GM23338 (cell line): ENCODE data around the gene LMO1.

Experiments used
- EZH2 ChIP-seq: fragments of 200-600 bp; sonication (generic); IDR thresholded peaks from one replicate; pipeline ENCODE4 v1.8.0; 2017; ENCODE audit warnings: antibody characterized with exemption, mild to moderate bottlenecking, low read depth; ENCODE audit not compliant: unreplicated experiment
- EZH2phosphoT487 ChIP-seq: fragments of 200-600 bp; sonication (generic); IDR thresholded peaks from one replicate; pipeline ENCODE4 v1.8.1; 2018; ENCODE audit warnings: antibody characterized with exemption; ENCODE audit not compliant: unreplicated experiment
- JUNB ChIP-seq: IDR thresholded peaks from one replicate; pipeline ENCODE4 v1.6.1; 2016; ENCODE audit warnings: antibody characterized with exemption; ENCODE audit not compliant: unreplicated experiment
- POLR2AphosphoS5 ChIP-seq: IDR thresholded peaks from 2 replicates; pipeline ENCODE4 v1.6.1; 2016; ENCODE audit warnings: antibody characterized with exemption, low read depth
- TF ChIP-seq, protein P1 (sequence below), 2 experiments: fragments of 200-600 bp in 1 of 2; sonication (generic) in 1 of 2; conservative IDR thresholded peaks; 2 replicates each; pipeline versions ENCODE4 v1.5.1 to v1.6.1; 2016 to 2017; ENCODE audit warnings: antibody characterized with exemption in 2 of 2, low read depth in 2 of 2, mild to moderate bottlenecking in 2 of 2, moderate library complexity in 1 of 2

- TF ChIP-seq POLR2AphosphoS5 (no peak), EZH2 (no peak), EZH2phosphoT487 (no peak), JUNB (no peak)
- TF ChIP-seq, protein P1, sequence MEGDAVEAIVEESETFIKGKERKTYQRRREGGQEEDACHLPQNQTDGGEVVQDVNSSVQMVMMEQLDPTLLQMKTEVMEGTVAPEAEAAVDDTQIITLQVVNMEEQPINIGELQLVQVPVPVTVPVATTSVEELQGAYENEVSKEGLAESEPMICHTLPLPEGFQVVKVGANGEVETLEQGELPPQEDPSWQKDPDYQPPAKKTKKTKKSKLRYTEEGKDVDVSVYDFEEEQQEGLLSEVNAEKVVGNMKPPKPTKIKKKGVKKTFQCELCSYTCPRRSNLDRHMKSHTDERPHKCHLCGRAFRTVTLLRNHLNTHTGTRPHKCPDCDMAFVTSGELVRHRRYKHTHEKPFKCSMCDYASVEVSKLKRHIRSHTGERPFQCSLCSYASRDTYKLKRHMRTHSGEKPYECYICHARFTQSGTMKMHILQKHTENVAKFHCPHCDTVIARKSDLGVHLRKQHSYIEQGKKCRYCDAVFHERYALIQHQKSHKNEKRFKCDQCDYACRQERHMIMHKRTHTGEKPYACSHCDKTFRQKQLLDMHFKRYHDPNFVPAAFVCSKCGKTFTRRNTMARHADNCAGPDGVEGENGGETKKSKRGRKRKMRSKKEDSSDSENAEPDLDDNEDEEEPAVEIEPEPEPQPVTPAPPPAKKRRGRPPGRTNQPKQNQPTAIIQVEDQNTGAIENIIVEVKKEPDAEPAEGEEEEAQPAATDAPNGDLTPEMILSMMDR (conservative IDR thresholded peaks at IDR 0.05; ENCODE audit: low read depth in 2 of 2), result no peak
Observed at GRCh38 chr11:8239040-8239439, 24.6 kb downstream of the LMO1 start.
